Right ventricle myocardium superior (tissue), 1 donor: Measurements from ENCODE around the gene CCHCR1. TPM values are rescaled to one million over a fixed set of nuclear protein-coding genes. Genes with fewer than 3 reads are reported as not detected.

ENCODE experiments used
- ATAC-seq: fragments of 200-7000 bp; cut with Tn5 transposase; one replicate; pipeline ENCODE4 v1.9.1; 2020; ENCODE audit warnings: mild to moderate bottlenecking; ENCODE audit not compliant: poor library complexity
- DNase-seq: peaks from one replicate; pipeline ENCODE4 v3.0.0-alpha.2; 2020
- intact Hi-C: fragments of 100-400 bp; cut with DNase I; formaldehyde crosslinking; loops from one replicate; pipeline ENCODE4 v1.11.2; 2022
- total RNA-seq: library from RNA; stranded (reverse); fragmentation: NEBNext Ultra II Directional; extraction: Animal tissue kit (Norgen Biotek cat#: 25700); gene quantifications from one replicate; pipeline ENCODE4 v1.2.1, GENCODE V29; 2021
- donor health status: DM: no; HTN: yes; CAD: no; lungs with severe emphysema.

CCHCR1 gene
- total RNA-seq, 1 donor from 2014 or later = 10.9 TPM

GRCh38 chr6:31143148-31143547, 14.5 kb downstream of the CCHCR1 start:
- DNase-seq (peak; percentile 82), ATAC-seq (peak; percentile 83)
- intact Hi-C loops = no loop called here

- DNase-seq (no peak), ATAC-seq (peak; percentile 28)
- intact Hi-C loops = no loop called here
Measured at GRCh38 chr6:31142361-31142761, 15.2 kb downstream of the CCHCR1 start.

GRCh38 chr6:31140643-31141042, 17.0 kb downstream of the CCHCR1 start:
- no peak for ATAC-seq
- no peak for DNase-seq
- intact Hi-C loops = no loop called here

GRCh38 chr6:31139599-31139998, 18.0 kb downstream of the CCHCR1 start:
- intact Hi-C loops = loop anchor here (5.0 kb wide), 2 partner anchors 53 to 228 kb away; no protein-coding TSS in a partner anchor
- ATAC-seq (no peak), DNase-seq (no peak)

DNA sequence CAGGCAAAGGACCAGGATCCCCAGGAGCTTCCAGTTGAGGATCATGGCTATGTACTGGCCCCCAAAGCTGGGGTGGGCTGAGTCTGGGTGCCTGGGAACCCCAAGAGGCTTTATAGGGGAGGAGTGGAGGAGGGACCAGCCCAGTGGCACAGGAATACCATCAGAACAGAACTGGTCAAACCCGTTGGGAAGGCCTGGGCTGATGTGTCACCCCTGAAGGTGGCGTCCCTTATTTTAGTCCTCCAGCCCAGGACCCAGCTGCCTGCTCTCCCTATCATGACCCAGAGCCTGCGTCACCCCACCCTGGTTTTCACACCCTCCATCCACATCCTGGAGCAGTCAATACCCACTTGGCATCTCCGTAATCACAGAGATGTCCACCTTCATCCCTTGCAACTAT, 18.6 kb downstream of the CCHCR1 start, which contains the start of gene PSORS1C2:
Gene PSORS1C2 (minus strand): TSS at position 85 of the 400 bp plus-strand sequence. CDS start 40 bp downstream, at position 45.
- intact Hi-C loops = loop anchor here (5.0 kb wide), 2 partner anchors 53 to 228 kb away; no protein-coding TSS in a partner anchor
- DNase-seq (no peak), ATAC-seq (no peak)

GRCh38 chr6:31135710-31136109, 21.9 kb downstream of the CCHCR1 start:
- DNase-seq (no peak), ATAC-seq (no peak)
- intact Hi-C loops = loop anchor here (5.0 kb wide), 2 partner anchors 57 to 232 kb away; no protein-coding TSS in a partner anchor

- intact Hi-C loops = no loop called here
- no peak for ATAC-seq
Measured at GRCh38 chr6:31132806-31133205, 24.8 kb downstream of the CCHCR1 start.

DNA sequence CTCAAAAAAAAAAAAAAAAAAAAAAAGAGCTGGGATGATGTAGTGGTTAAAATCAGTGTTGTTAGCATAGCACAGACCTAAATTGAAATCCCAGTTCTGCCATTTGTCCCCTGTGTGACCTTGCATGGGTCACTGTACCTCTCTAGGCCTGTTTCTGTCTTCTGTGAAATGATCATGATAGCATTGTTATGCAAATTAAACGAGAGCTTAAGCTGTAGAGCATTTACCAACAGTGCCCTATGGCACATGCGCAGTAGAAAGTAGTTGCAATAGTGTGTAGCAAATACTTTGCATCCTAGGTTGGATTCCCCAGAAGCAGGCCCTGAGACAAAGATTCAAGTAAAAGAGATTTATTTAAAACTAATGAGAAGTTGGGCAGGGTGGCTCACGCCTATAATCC, 26.0 kb downstream of the CCHCR1 start:
- intact Hi-C loops = no loop called here
- ATAC-seq (no peak), DNase-seq (no peak)

More at GRCh38 chr6:31132806-31133205, 24.8 kb downstream of the CCHCR1 start:
- no peak for DNase-seq

GRCh38 chr6:31130751-31131150, 26.9 kb downstream of the CCHCR1 start:
- DNase-seq = no peak
- no peak for ATAC-seq
- intact Hi-C loops = no loop called here

- intact Hi-C loops = no loop called here
- ATAC-seq = no peak
- DNase-seq = no peak
Measured at GRCh38 chr6:31129130-31129529, 28.5 kb downstream of the CCHCR1 start.

DNA sequence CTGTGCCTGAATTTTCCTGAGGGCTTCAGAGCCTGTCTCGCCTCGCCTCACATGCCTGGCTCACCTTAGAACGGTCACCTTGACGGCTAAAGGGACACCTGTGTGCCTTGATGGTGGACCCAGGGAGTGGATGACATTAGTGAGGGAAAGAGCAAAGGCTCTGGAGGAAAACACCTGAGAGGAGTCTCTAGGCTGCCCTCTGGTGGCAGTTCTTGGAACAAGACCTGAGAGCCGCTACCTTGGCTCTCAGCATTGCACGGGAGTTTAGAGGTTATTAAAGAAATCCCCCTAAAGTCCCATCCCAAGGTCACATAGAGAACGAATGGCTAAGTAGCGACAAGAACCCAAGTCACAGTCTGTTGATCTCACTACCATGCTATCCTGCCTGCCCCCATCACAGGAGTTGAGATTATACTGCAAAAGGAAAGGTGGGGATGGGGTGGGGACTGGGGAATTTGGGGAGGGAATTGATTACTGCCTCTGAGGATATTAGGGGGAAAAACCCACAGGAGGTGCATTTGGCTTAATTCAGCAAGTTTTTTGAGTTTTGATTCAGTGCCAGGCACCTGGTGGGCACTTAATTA, 29.4 kb downstream of the CCHCR1 start:
- ATAC-seq (peak; percentile 45), DNase-seq (no peak)
- intact Hi-C loops = no loop called here

DNA sequence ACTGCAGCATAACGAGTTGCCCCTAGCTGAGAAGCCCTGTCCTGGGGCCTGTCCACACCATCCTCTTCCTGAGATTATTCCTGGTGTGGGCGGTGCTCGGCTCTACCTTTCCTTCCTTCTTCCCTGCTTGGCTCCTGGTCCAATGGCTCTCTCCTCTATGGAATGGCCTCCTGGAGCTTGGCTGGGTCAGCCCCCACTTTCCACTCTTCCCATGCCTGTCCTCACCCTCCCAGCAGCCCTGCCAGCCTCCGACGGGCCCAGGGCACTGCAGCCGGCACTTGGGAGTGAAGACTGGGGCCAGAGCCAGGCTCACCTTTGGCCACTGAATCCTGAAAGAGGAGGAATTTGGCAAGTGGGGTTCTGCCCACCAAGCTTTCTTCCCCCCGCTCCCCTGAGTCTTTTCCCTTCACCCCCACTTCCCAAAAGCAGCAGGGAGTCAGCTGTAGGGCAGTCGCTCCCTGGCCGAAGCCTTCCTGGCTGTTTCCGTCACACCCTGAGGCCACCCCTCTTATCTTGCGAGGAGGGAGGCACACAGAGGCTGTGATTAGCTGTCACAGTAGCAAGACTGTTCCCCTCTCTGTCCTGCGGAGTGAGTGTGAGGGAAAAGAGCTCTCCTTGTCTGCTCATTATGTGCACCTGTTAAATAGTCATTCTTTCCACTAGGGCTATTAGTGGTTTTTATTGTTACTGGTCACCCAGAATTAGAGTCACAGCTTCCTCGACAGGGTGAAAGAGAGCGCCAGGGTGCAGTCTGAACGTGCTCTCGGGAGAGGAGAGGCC, 31.0 kb downstream of the CCHCR1 start:
- intact Hi-C loops = no loop called here
- DNase-seq (no peak), ATAC-seq (peak; percentile 23)

- ATAC-seq (peak; percentile 45), DNase-seq (no peak)
- intact Hi-C loops = no loop called here
Measured at GRCh38 chr6:31125586-31126363, 31.8 kb downstream of the CCHCR1 start.

DNA sequence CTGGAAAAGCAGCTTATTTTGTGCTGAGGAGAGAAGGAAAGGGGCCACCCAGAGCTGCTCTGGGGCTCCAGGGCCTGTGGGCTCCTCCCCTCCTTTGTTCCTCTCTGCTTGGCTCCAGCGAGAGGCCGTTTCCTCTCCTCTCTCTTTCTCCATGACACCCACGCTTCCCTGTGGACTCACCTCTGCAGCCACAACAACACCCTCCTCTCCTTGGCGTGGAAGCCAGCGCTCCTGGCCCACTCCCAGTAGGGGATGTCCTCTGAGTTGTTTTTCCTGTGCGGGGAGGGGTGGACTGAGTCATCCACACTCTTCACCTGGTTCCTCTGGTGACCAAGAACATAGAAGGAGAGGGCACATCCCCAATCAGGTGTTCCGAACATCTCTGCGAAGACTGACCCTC, 32.4 kb downstream of the CCHCR1 start:
- ATAC-seq (peak; percentile 14), DNase-seq (no peak)
- intact Hi-C loops = no loop called here

DNA sequence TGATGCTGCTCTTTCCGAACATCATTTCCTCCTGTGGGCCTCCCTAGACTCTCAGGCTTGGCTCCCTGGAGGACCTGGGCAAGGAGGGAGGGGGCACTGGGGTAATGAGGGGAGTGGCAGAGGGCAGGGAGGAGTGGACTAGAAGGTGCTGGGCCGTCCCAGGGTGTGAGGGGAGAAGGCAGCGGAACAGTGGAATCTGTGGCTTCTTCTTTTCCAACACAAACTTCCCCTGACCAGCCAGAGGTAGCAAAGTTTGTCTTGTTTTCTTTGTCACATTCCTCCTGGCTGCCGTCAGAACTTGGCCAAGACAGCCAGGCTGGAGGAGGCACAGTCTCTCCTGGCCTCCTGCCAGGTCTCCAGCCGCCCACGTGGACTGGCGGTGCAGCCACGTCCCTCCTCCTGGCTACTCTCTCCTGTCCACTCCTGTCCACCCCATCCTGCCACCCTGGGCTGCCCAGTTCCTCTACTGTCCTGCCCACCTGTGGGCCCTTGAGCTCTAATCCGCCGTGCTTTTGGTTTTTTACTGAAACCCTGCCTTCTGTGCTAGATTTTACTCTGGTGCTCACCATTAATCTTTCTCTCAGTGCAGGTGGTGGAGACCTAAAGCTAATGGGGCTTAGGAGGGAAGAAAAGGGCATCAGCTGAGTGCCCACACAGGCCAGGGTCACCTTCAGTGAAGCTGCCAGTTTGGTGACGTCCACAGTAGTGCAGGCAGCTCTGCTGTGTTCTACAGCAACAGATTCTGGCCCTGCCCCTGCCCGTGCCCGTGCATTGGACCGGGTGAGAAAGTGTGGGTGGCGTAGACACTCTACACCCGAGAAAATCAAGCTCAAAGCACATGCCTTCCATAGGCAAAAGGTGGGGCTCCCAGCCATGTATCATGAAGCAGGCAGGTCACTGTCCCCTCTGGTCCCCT, 34.6 kb downstream of the CCHCR1 start:
- ATAC-seq (peak; percentile 82), DNase-seq (peak; percentile 63)
- intact Hi-C loops = no loop called here

GRCh38 chr6:31121131-31121790, 36.3 kb downstream of the CCHCR1 start:
- DNase-seq (no peak), ATAC-seq (no peak)
- intact Hi-C loops = no loop called here

DNA sequence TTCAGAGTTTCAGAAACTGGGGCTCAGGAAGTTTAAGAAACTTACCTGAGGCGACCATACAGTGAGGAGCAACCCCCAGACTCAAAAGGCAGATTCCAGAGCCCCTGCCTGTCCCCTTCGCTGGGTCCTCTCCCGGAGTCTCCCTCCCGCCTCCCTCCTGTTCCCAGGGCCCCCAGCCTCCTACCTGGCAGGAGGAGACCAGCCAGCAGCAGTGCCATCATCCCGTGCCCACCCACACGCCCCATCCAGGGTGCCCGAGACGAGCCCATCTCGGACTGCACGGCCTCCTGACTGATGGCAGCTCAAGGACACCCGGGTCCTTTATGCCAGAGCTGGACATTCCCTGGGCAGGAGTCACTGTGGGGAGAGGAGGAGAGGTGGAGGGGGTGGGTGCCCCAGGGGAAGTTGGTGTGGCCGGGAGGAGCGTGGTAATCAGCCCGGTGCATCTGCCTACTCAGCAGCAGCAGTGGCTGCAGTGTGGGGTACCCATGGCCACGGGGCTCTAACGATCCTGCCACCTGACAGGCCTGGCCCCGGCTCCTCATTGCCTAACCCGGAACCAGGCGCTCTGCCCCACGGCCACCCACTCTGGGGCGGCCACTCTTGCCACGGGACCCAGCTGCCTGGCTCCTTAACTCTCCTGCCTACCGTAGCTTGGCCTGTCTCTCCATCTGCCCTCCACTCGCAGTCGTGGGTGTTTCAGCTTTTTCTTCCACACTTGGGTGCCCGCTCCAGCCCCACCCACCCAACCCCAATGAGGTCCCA, 37.3 kb downstream of the CCHCR1 start, which contains the start of gene CDSN:
Gene CDSN (minus strand): TSS at position 296 of the 765 bp plus-strand sequence. CDS start 27 bp downstream, at position 269.
- intact Hi-C loops = no loop called here
- DNase-seq (no peak), ATAC-seq (no peak)
